ENCODE data around the gene TRIM13.
"Not testable (repeated sequence)": the region's sequence is repeated elsewhere in the genome, so short reads cannot be mapped to it uniquely, and the experiment has no call there.

TRIM13 gene, protein sequence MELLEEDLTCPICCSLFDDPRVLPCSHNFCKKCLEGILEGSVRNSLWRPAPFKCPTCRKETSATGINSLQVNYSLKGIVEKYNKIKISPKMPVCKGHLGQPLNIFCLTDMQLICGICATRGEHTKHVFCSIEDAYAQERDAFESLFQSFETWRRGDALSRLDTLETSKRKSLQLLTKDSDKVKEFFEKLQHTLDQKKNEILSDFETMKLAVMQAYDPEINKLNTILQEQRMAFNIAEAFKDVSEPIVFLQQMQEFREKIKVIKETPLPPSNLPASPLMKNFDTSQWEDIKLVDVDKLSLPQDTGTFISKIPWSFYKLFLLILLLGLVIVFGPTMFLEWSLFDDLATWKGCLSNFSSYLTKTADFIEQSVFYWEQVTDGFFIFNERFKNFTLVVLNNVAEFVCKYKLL

DNA sequence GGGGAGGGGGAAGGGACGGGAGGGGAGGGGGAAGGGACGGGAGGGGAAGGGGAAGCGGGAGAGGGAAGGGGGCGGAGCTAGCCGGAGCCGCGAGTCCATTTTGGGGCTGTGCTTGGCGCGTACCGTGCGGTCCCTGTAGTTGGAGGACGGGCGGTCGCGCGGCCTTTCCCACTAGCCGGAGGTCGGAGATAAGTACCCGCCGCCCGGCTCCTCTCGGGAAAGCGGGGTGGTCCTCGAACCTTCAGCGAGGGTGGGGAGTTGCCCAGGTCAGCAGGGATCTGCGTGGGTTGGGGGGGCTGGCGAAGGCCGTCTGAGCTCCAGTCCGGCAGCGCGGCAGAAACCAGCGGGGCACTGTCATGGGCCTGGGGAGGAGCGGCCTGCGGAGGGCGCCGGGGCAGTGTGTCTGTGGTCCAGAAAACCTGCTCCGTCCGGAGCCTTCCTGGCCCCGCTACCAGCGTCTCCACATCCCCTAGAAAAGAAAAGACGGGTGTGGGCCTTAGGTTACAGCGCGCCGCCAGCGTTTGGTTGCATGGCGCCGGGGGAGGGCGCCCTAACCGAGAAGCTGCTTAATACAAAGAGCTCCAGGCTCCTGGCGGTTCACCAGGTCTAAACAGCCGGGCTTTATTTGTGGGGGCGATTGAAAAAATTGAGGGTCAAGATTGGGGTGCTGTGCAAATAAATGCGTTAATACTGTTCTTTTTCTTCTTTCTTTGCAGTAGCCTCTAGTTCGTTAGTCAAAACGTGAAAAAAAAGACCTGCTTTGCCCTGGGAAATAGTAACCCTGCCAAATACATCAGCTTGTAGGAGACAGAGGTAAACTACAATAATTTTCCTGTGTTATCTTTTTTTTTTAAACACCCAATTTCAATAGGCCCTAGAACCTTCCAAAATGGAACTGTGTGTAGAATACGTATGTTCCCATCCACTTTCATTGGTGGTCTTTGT is at the start of gene TRIM13:
Gene TRIM13 (plus strand): TSS at position 92 of the 945 bp plus-strand sequence. CDS start 14,899 bp downstream, outside the sequence.
- peak; percentile 93 for DNase-seq

GRCh38 chr13:49948777-49949270 is 48.0 kb upstream of the TRIM13 start:
- not testable (repeated sequence) for DNase-seq

DNA sequence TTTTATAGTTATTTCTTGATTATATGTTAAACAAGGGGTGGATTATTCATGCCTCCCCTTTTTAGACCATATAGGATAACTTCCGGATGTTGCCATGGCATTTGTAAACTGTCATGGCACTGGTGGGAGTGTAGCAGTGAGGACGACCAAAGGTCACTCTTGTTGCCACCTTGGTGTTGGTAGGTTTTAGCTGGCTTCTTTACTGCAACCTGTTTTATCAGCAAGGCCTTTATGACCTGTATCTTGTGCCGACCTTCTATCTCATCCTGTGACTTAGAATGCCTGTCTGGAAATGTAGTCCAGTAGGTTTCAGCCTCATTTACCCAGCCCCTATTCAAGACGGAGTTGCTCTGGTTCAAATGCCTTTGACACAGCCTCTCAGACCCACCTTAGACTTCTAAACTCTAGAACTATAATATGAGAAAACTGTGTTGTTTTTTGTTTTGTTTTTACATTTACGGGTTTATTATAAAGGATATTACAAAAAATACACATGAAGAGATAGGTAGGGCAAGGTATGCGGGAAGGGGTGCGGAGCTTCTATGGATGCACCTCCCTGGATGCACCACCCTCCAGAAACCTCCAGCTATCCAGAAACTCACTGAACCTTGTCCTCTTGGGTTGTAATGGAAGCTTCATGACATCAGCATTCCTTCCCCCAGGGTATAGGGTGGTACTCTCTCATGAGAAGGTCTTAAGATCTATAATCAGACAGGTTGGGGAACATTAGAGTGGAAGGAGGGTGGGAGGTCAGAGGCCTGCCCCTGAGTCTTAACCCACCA is 44.9 kb upstream of the TRIM13 start:
- no peak for DNase-seq

DNA sequence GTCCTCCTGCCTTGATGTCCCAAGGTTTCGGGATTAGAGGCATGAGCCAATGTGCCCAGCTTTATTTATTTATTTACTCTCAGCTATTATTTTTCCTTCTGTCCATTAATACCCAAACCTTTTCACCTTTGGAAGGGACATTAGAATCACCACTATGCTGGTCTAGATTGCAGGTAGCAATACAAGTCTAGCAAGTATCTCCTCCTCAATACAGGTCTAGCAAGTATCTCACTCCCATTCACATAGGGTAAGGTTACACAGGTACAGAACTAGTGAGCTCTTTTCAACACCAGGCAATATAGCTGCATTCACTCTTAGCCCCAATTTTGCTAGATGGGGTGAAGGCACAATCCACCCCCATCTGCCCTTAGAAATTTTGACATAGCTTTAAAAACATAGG is 43.3 kb upstream of the TRIM13 start:
- DNase-seq: no peak

- no peak for DNase-seq
Measured at GRCh38 chr13:49954674-49955455, 42.0 kb upstream of the TRIM13 start.

GRCh38 chr13:49956131-49956530 is 40.7 kb upstream of the TRIM13 start:
- DNase-seq: no peak

GRCh38 chr13:49958321-49958720 is 38.5 kb upstream of the TRIM13 start:
- DNase-seq: no peak

- DNase-seq: no peak
Measured at GRCh38 chr13:49967456-49967855, 29.4 kb upstream of the TRIM13 start.

DNA sequence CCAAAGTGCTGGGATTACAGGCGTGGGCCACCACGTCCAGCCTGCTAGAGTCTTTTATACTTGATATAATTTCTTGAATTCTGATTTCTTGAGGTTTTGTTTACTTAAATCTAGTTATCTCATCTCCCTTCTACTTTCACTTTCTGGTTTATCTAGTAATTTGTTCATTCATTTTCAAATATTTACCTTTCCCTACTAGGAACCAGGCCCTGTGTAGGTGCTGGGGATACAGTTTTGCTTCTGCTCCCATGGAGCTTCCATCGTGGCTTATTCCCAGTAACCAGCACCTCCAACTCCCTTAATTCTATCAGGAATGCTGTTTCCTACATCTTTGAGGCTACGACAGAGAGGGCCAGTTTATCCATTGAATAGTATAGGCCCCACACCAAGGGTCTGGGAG is 24.1 kb upstream of the TRIM13 start:
- DNase-seq: no peak

DNA sequence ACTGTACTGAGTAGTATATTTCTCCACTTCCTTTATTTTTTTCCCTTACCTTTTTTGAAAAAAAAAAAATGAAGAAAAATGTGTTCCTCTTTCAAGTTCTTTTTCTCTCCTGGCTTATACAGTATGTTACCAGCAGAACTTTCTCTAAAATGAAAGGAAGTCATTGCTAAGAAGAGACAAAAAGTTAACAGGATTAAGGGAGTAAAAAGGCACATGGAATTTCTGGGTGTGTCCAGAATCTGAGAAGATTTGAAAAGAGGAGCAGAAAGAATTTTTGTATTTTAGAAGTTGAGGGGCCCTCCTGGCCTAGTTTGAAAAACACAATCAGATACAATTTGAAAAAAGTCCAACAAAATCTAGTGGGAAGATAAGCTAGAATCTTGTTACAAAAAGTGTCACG is 21.0 kb upstream of the TRIM13 start:
- no peak for DNase-seq

GRCh38 chr13:49976314-49977258 is 20.3 kb upstream of the TRIM13 start:
- DNase-seq: peak; percentile 64

DNA sequence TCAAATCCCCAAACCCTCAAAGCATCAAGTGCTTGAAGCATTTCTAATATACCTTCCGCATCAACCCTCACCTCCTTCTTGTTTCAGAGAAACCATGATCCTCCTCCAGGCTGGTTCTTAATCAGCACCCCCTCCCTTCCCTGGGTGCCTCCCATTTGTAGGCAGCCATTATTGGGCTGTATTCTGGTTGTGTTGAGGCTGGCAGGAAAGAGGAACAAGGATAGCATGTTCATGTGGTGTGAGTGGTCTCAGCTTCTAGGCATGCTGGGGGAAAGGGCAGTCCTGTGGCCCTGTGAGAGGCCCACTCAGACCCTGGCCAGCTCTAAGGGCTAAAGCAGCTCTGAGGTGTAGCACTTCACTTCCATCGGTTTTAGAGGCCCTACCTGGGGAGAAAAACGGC is 18.9 kb upstream of the TRIM13 start:
- no peak for DNase-seq

- DNase-seq: no peak
Measured at GRCh38 chr13:49980266-49980665, 16.6 kb upstream of the TRIM13 start.

- DNase-seq: no peak
Measured at GRCh38 chr13:49985129-49985528, 11.7 kb upstream of the TRIM13 start.

GRCh38 chr13:49986471-49986870 is 10.4 kb upstream of the TRIM13 start:
- no peak for DNase-seq

- not testable (repeated sequence) for DNase-seq
Measured at GRCh38 chr13:49990612-49991011, 6.2 kb upstream of the TRIM13 start.

- no peak for DNase-seq
Measured at GRCh38 chr13:49993111-49993510, 3.7 kb upstream of the TRIM13 start.

DNA sequence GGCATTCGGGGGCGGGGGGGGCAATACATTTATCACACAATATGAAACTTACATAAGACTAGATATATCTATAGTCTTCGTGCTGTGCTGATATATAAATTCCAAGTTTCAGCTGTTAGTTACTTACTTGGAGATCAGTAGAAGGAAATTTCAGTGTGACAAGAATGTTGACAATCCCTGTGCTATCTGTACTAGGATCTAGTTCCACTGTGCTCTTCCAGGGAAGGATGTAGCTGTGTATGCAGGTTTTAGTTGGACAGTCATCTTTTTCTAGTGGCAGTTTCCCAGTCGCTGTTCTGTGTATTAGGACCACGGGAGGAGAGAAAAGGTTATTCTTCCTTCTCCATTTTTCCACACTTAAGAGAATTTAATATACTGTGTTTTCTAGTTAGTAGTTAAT is 3.2 kb upstream of the TRIM13 start:
- DNase-seq: no peak

- no peak for DNase-seq
Measured at GRCh38 chr13:49995625-49996101, 1.2 kb upstream of the TRIM13 start.

GRCh38 chr13:49996161-49996915 is 504 bp upstream of the TRIM13 start:
- DNase-seq: peak; percentile 94
